Gastrocnemius medialis (tissue), 4 donors: ENCODE measurements around the gene LSM11.

ENCODE experiments used
- CTCF ChIP-seq, 5 experiments: fragments of 450-650 bp in 3 of 5; fragments of 200-600 bp in 2 of 5; sonication (generic) in 2 of 5; IDR thresholded peaks in 4 of 5; conservative IDR thresholded peaks in 1 of 5; 1 replicate in 4 of 5; 2 replicates in 1 of 5; pipeline ENCODE4 v1.5.1; 2016 to 2019; ENCODE audit warnings: antibody characterized with exemption in 5 of 5, mild to moderate bottlenecking in 3 of 5, moderate library complexity in 3 of 5
- POLR2A ChIP-seq, 2 donors: fragments of 450-650 bp; IDR thresholded peaks; one replicate each; pipeline ENCODE4 v1.6.1; 2017; ENCODE audit warnings: antibody characterized with exemption in 2 of 2, mild to moderate bottlenecking in 2 of 2, moderate library complexity in 2 of 2

DNA sequence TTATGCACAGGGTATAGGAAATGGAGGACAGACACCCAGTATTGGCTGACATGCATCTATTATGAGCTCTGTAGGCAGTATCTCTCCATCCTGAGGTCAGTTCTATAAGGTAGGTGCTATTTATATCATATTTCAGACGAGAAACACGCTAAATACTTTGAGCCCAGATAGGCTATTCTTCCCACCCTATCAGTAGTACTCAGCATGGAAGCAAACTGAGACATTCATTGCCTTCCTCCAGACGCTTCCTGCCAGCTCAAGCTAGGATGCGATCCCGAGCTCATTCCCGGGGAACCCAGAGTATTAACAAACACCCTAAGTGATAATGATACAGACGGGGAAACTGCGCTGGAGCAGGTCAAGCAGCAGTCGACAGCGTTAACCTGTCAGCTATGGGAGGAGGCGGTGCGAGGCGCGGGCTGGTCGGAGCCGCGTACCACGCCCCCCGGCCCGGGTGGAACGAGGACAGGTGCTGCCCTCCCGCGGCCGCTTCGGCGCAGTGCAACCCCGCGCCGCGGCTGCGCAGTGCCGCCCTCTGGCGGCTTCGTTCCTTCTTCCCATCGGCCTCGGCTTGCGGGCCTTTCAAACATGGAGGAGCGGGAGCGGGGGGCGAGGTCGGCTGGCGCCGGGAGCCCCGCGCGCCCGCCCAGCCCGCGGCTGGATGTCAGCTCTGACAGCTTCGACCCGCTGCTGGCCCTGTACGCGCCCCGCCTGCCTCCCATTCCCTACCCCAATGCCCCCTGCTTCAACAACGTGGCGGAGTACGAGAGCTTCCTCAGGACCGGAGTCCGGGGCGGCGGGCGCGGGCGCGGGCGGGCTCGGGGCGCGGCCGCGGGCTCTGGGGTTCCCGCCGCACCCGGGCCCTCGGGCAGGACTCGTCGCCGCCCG lies at the start of gene LSM11:
- TF ChIP-seq CTCF (IDR thresholded peaks at IDR 0.05 in 4 of 5, conservative IDR thresholded peaks at IDR 0.05 in 1 of 5) (peak; percentile 87 to 100 (median 95)), POLR2A (IDR thresholded peaks at IDR 0.05) (no peak)
